Ovary (tissue), 9 donors: Measurements from ENCODE around the gene RNF175. TPM values are rescaled to one million over a fixed set of nuclear protein-coding genes. Genes with fewer than 3 reads are reported as not detected.
"Not testable (repeated sequence)": the region's sequence is repeated elsewhere in the genome, so short reads cannot be mapped to it uniquely, and the experiment has no call there.

Source experiments
- DNase-seq, 5 donors: peaks; one replicate each; pipeline ENCODE4 v3.0.0-alpha.2; 2019 to 2020
- H3K27ac ChIP-seq, 2 donors: fragments of 200-600 bp; one replicate each; pipeline versions ENCODE4 v1.5.1 to v1.8.0; 2019 to 2022
- H3K27me3 ChIP-seq: fragments of 200-600 bp; one replicate; pipeline ENCODE4 v1.8.0; 2022
- H3K36me3 ChIP-seq: fragments of 200-600 bp; sonication (generic); one replicate; pipeline ENCODE4 v1.5.1; 2019
- H3K4me1 ChIP-seq: one replicate; pipeline ENCODE4 v1.8.1; 2013; ENCODE audit warnings: mild to moderate bottlenecking, moderate library complexity; ENCODE audit not compliant: insufficient read depth
- H3K4me3 ChIP-seq: fragments of 200-600 bp; sonication (generic); one replicate; pipeline ENCODE4 v1.5.1; 2017
- H3K9me3 ChIP-seq, 2 donors: fragments of 200-600 bp in 1 of 2; sonication (generic) in 1 of 2; one replicate each; pipeline versions ENCODE4 v1.5.1 to v1.8.1; 2013 to 2019; ENCODE audit warnings: mild to moderate bottlenecking in 1 of 2, moderate library complexity in 1 of 2
- CTCF ChIP-seq, 3 donors: fragments of 450-650 bp in 2 of 3; fragments of 200-600 bp in 1 of 3; IDR thresholded peaks; one replicate each; pipeline versions ENCODE4 v1.5.1 to v1.8.0; 2016 to 2022; ENCODE audit warnings: antibody characterized with exemption in 3 of 3, mild to moderate bottlenecking in 1 of 3
- EP300 ChIP-seq: sonication (generic); formaldehyde crosslinking; IDR thresholded peaks from one replicate; pipeline ENCODE4 v1.6.1; 2017; ENCODE audit warnings: antibody characterized with exemption
- POLR2A ChIP-seq: fragments of 450-650 bp; IDR thresholded peaks from one replicate; pipeline ENCODE4 v1.6.1; 2017; ENCODE audit warnings: antibody characterized with exemption, mild to moderate bottlenecking, moderate library complexity
- WGBS, 3 donors: extraction: QIAGEN DNeasy Blood & Tissue Kit in 1 of 3; methylation state at CpG; one replicate each; pipeline versions ENCODE4 v1.1.5 to v1.1.7; 2013 to 2017; 5-methylcytosine and 5-hydroxymethylcytosine counted together
- intact Hi-C, 4 donors: fragments of 100-400 bp; cut with DNase I; formaldehyde crosslinking; loops; one replicate each; pipeline versions ENCODE4 v1.11.0 to v1.15.1; 2022 to 2023
- polyA plus RNA-seq, 2 donors: library from polyadenylated mRNA; stranded (reverse); fragments of 200-250 nt in 1 of 2; fragments of 350-450 nt in 1 of 2; fragmentation: Illumina TruSeq in 1 of 2; extraction: RNeasy Lipid Tissue Mini Kit (QIAGEN cat#74804) in 1 of 2; gene quantifications; one replicate each; pipeline ENCODE4 v1.2.3, GENCODE V29; 2013 to 2014
- total RNA-seq, 7 donors: library from RNA; depleted of rRNA in 2 of 7; stranded (reverse); fragments of >200 nt in 2 of 7; fragmentation: NEBNext Ultra II Directional in 3 of 7; extraction: Animal tissue kit (Norgen Biotek cat#: 25700) in 3 of 7; gene quantifications; one replicate each; pipeline versions ENCODE4 v1.1.0 to v1.2.4, GENCODE V29; 2016 to 2023
- donor health status: DM: no; HTN: no; CAD: no; lungs with moderate emphysema.
- donor health status: DM: no; HTN: no; CAD: no.
- donor health status: Bipolar disorder and iron deficiency.
- donor health status: DM: yes; HTN: yes; CAD: no.
- donor health status: DM: no; HTN: no; CAD: no.
- donor health status: DM: yes; HTN: yes; CAD: no.

The RNF175 gene
- total and polyA plus RNA-seq, 9 donors = 0.07 to 0.20 TPM; not detected in 7

DNA sequence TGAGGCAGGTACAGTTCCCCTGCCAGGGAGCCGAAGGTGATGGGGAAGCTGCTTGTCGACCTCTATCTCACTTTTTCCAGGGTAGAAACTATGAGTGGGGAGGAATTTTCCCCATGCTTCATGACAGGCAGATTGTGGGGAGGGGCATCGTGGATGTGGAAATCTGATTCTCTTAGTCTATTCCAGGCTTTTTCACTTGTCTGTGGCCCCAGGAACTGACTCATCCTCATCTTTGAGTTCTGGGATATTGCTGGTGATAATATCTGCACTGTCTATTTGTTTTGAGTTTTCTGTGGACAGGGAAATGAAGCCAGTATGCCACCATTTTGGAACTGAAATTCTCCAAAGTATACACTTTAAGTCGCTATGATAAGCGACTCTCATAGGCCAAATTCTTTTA is 83.3 kb downstream of the RNF175 start:
- WGBS, 3 donors = 79 to 84% (median 84%) methylated on average over 5 of the region's 5 CpGs
- TF ChIP-seq CTCF (IDR thresholded peaks at IDR 0.05) = no peak
- TF ChIP-seq EP300 = no peak
- TF ChIP-seq POLR2A = no peak
- H3K4me1 ChIP-seq = no peaks in the 10 kb centered on the region
- intact Hi-C loops = no loop called here
- DNase-seq = no peak
- H3K27ac ChIP-seq = no peak overlapping the region
- H3K36me3 ChIP-seq = no peaks in the 10 kb centered on the region
- no peak overlapping the region for H3K4me3 ChIP-seq
- H3K9me3 ChIP-seq = no peaks in the 10 kb centered on the region
- H3K27me3 ChIP-seq = no peaks in the 10 kb centered on the region

GRCh38 chr4:153669838-153670237 is 90.0 kb downstream of the RNF175 start:
- H3K9me3 ChIP-seq = no peaks in the 10 kb centered on the region
- intact Hi-C loops = no loop called here
- no peaks in the 10 kb centered on the region for H3K4me1 ChIP-seq
- H3K36me3 ChIP-seq = no peaks in the 10 kb centered on the region
- no peaks in the 10 kb centered on the region for H3K27me3 ChIP-seq
- 43 to 70% (median 62%) methylated on average over 3 of the region's 3 CpGs for WGBS, 3 donors
- no peak overlapping the region for H3K27ac ChIP-seq
- no peak for DNase-seq
- no peak overlapping the region for H3K4me3 ChIP-seq
- no peak for TF ChIP-seq EP300
- no peak for TF ChIP-seq POLR2A
- TF ChIP-seq CTCF (IDR thresholded peaks at IDR 0.05) = no peak

GRCh38 chr4:153668647-153669046 is 91.2 kb downstream of the RNF175 start:
- no peaks in the 10 kb centered on the region for H3K27me3 ChIP-seq
- WGBS, 3 donors = 41 to 51% (median 47%) methylated on average over 2 of the region's 2 CpGs
- no peak overlapping the region for H3K4me3 ChIP-seq
- intact Hi-C loops = no loop called here
- no peak for DNase-seq
- H3K9me3 ChIP-seq = no peaks in the 10 kb centered on the region
- no peak for TF ChIP-seq CTCF (IDR thresholded peaks at IDR 0.05)
- TF ChIP-seq EP300 = no peak
- no peak for TF ChIP-seq POLR2A
- no peak overlapping the region for H3K27ac ChIP-seq
- H3K36me3 ChIP-seq = no peaks in the 10 kb centered on the region
- no peaks in the 10 kb centered on the region for H3K4me1 ChIP-seq

GRCh38 chr4:153666505-153666904 is 93.3 kb downstream of the RNF175 start:
- H3K4me3 ChIP-seq, H3K9me3 ChIP-seq, H3K27me3 ChIP-seq, H3K4me1 ChIP-seq, intact Hi-C loops, H3K36me3 ChIP-seq, DNase-seq, H3K27ac ChIP-seq: not testable (repeated sequence)
- WGBS, 3 donors = 21 to 68% (median 29%) methylated on average over 1 of the region's 1 CpG

DNA sequence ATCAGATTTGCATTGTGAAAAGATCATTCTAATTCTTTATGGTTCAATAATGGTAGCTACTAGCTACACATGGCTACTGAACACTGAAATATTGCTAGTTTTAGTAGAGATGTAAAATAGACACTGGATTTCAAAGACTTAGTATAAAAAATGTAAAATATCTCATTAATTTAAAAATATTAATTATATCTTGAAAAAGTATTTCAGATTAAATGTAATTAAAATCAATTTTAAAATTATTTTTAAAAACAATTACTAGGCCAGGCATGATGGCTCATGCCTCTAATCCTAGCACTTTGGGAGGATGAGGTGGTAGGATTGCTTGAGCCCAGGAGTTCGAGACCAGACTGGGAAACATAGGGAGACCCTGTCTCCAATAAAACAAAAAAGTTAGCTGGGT is 96.2 kb downstream of the RNF175 start:
- H3K27ac ChIP-seq = no peak overlapping the region
- no peaks in the 10 kb centered on the region for H3K27me3 ChIP-seq
- no peaks in the 10 kb centered on the region for H3K36me3 ChIP-seq
- H3K4me3 ChIP-seq = no peak overlapping the region
- H3K4me1 ChIP-seq = no peaks in the 10 kb centered on the region
- intact Hi-C loops = no loop called here
- no peaks in the 10 kb centered on the region for H3K9me3 ChIP-seq
- TF ChIP-seq EP300 (no peak), CTCF (IDR thresholded peaks at IDR 0.05) (no peak), POLR2A (no peak)
- WGBS, 3 donors = 84 to 87% (median 86%) methylated on average over 1 of the region's 1 CpG
- no peak for DNase-seq
